HG02943 (cell line): ENCODE results near the gene SAV1.

Experiments used
- ATAC-seq: cut with Tn5 transposase; IDR thresholded peaks from one replicate; pipeline ENCODE4 v1.9.1; 2021; ENCODE audit warnings: mild to moderate bottlenecking, low read depth, moderate library complexity; ENCODE audit not compliant: unreplicated experiment

Gene SAV1

DNA sequence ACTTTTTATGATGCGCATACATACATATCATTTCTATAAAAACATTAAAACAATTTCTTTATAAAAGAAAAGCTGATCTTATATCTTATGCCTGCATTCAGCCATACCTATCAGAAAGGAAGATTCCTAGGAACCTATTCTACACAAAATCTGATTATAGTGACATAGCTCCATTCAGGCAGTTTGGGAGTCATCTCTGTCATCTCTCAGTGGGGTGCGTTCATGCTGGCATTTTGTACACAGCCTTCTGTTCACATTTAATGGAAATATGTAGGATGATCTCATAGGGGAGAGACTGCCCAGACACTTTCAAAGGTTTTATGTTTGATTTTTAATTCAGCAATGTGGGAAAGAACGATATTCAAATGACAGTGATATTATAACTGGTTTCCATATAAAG, 55.3 kb downstream of the SAV1 start:
- ATAC-seq = no peak

DNA sequence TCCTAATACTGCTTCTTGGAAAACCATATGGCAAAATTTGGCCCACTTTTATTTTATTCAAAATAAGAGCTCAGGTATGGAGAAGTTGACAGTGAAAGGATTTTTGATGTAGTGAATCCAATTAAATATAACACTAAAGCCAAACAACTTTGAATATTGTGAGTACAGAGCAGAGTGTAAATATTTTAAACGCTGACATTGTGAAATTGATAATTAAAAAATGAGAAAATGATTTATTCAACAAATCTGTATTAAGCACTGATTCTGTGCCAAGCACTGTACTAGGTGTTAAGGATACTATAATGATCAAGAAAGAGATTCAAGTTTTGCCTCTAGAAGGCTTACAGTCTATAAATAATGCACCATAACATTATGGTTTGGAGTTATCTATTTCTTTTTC, 57.6 kb downstream of the SAV1 start:
- no peak for ATAC-seq

DNA sequence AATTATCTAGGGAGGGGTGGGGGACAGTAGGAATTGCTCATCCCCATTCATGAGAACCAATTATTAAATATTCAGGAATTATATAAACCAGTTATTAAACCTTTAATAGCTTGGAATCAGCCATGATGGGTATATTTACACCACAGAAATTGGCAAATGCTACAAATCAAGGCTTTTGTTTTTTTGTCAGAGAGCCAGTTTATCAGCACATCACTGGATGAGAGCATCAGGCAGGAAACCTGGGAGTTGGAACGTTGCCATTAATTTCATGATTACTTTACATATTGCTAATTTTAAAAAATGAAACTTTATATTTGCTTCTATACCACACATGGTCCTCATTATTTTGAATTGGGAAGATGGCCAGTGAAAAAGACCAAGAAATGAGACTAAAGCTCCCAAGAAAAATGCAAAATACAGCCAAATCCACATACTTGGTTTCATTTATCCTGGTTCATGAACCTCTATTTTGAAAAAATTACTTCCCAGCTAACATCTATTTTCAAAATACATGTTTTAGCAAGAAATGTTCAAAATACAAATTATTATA, 59.7 kb downstream of the SAV1 start:
- no peak for ATAC-seq

DNA sequence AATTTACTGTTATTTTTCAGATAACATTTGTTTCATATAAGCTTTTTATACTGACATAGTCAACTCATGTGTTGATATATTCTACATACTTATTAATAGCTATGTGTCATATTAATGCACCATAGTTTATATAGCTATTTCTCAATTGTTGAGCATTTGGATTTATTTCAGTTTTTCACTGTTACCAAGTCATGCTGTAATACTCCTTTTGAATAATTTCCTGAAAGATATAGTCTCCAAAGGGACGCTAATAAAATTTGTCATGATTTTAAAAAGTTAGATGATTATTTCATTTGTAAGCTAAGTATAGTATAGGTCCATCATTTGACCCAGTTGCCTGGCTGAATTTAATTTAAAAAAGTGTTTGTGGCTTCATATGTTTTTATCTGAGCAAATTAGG, 60.3 kb downstream of the SAV1 start:
- no peak for ATAC-seq

DNA sequence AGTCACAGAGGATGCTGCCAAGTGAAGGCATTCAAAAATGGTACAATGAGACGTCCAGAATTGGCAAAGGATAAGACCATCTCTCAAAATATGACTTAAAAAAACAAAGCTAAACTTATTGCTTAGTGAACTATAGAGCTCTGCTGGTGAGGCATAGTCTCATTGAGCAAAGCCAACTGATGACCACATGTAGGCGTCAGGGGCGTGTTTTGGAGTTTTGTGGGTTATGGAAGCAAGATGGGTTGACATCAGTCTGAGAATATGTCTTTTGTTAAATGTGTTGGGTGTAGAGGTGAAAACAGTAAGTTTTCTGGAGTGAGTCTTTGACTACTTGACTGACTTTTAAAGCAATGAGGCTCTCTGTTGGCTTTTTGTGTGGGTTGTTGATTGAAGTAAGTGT, 60.9 kb downstream of the SAV1 start:
- no peak for ATAC-seq

DNA sequence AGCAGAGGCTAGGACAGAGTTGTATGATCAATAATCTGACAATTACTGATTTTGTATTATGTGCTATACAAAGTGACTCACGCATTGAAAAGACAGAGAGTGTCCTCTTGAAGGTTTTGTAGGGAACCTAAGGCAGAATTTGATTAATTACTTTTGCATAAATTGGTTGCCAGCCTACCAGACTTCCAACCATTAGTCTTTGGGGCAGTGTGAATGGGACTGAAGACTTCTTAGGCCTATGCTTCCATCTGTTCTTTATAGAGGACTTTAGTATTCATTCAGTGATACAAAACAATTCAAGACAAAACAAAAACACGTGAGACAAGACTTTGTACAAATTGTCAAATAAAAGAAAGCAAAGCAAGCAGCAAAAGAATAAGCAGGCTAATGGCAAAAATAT, 61.6 kb downstream of the SAV1 start:
- ATAC-seq = no peak

DNA sequence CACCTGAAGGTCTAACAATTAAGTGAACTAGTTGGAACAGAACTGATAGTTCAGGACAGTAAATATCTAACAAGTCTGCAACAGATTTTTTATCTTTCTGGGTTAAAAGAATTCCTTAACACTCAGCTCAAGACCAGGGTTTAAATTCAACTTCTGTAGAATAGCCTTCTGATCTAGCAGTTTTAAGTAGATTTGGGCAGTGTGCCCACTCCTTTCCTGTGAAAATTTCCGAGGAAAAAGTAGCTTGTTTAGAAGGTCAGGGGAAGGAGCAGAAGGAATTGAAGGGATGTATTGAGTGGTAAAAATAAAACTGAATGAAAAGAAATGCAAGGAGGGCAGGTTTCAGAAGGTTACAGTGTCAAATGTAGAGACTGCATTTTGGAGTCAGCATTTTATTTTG, 62.3 kb downstream of the SAV1 start:
- no peak for ATAC-seq

DNA sequence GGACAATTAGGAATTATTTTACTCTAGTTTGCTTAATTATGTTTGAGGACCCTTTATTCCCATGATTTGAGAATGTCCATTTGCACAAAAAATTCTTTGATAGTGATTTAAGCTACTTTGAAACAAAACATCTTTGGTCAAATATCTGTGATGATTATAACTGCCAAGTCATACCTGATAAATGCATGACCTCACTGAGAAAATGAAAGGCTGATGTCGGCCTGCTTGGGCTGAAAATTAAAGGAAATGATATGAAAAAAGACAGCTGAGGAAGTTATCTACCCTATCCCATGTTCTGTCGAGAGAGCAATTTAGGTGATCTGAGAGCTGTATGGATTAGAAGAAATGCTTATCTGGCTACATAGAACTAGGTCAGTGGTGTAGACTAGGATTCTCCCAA, 64.5 kb downstream of the SAV1 start:
- ATAC-seq = no peak

DNA sequence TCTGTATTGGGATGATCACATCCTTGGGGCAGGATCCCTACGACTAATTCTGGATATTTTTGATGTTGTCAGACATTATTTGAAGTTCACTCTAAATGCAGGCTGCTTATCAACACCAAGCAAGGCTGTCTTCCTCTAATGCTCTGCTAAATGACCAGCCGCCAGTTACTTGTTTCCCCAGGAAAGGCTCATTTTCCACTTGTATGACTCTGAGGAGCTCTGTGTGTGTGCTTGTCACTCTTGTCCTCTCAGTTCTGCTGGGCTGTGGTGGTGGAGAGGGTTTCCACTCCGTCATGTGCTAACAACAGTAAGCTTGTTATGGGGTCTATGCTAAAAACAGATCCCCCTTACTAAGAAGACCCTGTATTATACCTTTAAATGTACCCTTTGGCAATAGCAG, 66.1 kb downstream of the SAV1 start:
- ATAC-seq = no peak

DNA sequence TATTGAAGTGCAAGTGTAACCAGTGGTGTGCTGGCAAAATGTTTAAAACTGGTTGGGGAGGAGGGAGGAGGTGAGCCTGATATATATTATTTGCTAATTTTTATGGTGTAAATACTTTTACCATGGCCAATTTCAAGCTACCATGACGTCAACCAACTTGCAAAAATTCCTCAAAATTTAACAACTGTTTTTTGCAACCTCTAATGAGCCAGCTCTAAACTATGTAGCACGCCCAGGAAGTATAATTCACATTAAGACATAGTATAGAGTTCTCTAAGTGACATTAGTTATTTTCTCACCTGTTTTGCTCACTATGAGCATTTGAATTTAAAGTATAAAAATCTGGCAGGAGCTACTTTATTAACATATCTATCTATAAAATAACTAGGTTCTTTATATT, 66.7 kb downstream of the SAV1 start:
- ATAC-seq = no peak

DNA sequence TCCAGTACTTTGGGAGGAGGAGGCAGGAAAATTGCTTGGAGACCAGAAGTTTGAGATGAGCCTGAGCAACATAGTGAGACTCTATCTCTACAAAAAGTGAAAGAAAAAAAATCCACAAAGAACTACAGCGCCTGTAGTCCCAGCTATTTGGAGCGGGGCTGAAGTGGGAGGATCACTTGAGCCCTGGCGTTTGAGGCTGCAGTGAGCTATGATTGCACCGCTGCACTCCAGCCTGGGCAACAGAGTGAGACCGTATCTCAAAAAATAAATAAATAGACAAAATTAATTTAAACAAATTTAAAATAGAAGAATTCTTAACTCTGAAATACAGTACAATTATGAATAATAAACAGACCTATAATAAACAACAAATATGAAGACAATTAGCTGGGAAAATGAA, 67.3 kb downstream of the SAV1 start:
- no peak for ATAC-seq

DNA sequence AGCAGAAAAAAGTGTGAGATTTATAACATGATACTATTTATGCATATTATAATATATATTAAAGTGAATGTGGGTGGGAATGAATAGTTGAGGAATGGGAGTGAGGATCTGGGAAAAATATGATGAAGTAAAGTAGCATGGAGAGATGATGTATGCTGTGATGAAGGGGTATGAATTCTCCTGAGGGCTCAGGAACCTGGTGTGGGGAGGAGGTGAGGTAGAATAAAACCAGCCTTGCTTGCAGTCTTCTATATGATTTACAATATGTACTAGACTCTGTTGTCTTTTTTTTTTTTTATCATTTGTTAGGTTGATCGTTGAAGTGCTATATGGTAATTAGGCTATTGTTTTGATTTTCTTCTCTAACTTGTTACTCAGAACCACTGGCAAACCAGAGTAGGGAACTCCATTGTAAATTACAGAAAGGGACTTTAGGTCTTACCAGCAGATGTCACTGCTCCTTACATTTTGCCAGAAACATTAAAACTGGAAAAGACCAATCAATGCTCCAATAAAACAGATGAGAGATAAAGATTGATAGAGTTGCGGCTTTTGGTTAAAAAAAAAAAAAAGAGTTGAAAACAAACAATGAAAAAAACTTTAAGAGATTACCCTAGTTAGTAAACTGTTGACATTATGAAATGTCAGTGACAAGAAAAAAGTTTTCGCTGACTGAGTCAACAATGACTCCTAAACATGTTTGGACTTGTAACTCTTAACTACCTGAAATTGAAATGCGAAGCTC, 68.2 kb downstream of the SAV1 start:
- no peak for ATAC-seq

DNA sequence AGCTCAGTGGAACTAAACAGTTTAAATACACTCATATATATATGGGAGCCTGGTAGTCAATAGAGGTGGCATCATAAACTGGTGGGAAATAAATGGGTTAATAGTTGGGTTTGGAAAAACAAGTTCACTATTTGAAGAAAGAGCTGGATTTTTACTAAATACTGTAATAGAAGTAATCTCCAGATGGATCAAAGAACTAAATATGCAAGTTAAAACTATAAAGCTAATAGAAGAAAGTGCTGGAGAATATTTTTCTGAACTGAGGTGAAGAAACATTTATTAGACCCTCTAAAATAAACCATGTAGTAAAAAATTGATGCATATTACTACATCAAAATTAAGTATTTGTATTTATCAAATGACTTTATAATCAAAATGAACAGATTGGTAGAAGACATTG, 69.3 kb downstream of the SAV1 start:
- ATAC-seq = no peak

DNA sequence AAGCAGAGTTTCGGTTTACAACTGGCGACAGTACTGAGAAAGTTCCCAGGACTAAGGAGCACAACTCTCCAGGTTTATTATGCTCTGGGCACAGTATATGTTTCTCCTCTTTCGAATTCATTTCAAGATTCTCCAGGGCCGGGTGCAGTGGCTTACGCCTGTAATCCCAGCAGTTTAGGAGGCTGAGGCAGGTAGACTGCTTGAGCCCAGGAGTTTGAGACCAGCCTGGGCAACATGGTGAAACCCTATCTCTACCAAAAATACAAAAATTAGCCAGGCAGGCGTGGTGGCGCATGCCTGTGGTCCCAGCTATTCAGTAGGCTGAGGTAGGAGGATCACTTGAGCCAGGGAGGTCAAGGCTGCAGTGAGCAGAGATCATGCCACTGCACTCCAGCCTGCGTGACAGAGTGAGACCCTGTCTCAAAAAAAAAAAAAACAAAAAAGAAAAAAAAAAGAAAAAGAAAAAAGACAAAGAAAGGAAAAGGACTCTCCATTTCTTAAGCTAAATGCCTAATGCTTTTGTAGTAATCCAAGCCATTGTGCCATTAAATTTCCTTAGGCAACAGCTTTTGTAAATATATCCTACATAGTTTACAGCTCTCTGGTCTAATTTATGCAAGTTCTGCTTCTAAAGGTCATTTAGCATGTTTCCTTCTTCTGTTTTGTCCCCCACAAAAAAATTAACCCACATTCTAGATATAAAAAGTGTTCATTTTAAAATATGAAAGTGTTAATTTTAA, 73.4 kb downstream of the SAV1 start:
- ATAC-seq = no peak

DNA sequence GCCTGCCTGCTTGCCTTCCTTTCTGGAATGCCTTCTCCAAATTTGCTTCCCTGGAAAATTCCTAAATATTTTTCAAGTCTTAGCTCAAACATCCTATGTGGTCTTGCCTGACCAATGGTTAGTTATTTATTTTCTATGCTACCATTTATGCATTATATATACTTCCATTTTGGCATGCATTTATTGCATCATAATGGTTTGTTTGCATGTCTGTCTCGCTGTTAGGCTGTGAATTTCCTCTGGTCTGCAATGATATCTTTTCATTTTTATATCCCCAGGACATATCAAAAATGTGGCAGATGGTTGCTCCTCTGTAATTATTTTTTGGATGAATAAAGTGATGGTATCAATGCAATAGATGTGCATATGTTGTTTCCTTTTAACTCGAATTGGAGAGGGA, 77.6 kb downstream of the SAV1 start:
- ATAC-seq = no peak
